ENCODE results near the gene CPS1. TPM values are rescaled to one million over a fixed set of nuclear protein-coding genes. Genes with fewer than 3 reads are reported as not detected.

CPS1 gene
- total and polyA plus RNA-seq, 3 donors from 2014 or later = 17.2 to 22.5 (median 21.6) TPM

DNA sequence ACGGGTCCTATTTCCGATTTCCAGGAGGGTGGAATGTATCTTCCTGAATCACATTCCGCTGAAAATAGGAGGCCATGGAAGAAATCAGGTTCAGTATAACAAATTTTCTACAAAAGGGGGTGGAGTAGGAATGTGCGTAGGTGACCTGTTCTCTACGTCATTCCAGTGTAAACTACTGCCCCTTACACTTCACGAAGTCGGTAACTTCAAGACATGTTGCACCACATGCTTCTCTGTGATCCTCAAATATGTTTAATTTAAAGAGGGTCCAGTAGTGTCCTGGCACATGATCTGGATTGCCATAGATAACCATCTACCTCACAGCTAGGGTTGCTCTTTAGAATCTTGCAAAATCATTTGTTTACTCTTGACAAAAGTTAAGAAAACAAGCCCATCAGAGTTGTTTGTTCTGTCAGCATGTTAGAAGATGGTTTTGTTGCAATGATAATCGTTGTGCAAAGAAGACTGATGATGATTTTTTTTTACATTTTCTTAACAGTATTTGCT is 7.5 kb upstream of the CPS1 start:
- no peak overlapping the region for H3K27ac ChIP-seq
- no peak overlapping the region for H3K4me3 ChIP-seq
- no peak for TF ChIP-seq POLR2A (IDR thresholded peaks at IDR 0.05)
- TF ChIP-seq CTCF (IDR thresholded peaks at IDR 0.05) = no peak
- 87 to 93% methylated on average over 8 of the region's 8 CpGs for WGBS, 2 donors
- H3K4me1 ChIP-seq = no peaks in the 10 kb centered on the region
- intact Hi-C loops (cut with DNase I; ENCODE audit: low total_unique reads) = no loop called here
- DNase-seq = no peak
- H3K27me3 ChIP-seq = no peaks in the 10 kb centered on the region
- no peaks in the 10 kb centered on the region for H3K36me3 ChIP-seq (ENCODE audit: low read depth, missing control alignments)
- no peaks in the 10 kb centered on the region for H3K9me3 ChIP-seq

- 66 to 73% methylated on average over 2 of the region's 2 CpGs for WGBS, 2 donors
- TF ChIP-seq CTCF (IDR thresholded peaks at IDR 0.05) (no peak), POLR2A (IDR thresholded peaks at IDR 0.05) (no peak)
Observed at GRCh38 chr2:210551001-210551400, 5.4 kb upstream of the CPS1 start.

DNA sequence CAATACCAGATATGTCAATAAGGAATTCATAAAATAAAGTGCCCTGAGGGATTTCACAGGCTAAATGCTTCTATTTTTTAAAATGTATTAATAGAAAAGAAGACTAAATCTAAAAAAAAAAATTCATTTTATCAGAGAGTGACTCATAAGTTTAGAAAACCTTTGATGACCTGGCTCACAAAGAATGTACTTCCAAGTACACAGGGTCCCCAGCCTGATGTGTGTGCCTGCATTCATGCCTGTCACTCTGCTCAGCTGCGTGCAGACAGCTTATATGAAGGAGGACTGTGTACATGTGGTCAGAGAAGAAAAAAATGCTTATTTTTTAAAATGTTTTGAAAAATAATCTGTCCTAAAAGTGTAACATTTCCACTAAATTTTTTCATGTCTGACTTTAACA is 3.0 kb upstream of the CPS1 start:
- no peaks in the 10 kb centered on the region for H3K9me3 ChIP-seq
- intact Hi-C loops (cut with DNase I; ENCODE audit: low total_unique reads) = no loop called here
- no peak for TF ChIP-seq CTCF (IDR thresholded peaks at IDR 0.05)
- no peak for TF ChIP-seq POLR2A (IDR thresholded peaks at IDR 0.05)
- 57 to 63% methylated on average over 1 of the region's 1 CpG for WGBS, 2 donors
- no peaks in the 10 kb centered on the region for H3K4me1 ChIP-seq
- no peaks in the 10 kb centered on the region for H3K36me3 ChIP-seq (ENCODE audit: low read depth, missing control alignments)
- H3K27ac ChIP-seq = no peak overlapping the region
- DNase-seq = no peak
- no peaks in the 10 kb centered on the region for H3K27me3 ChIP-seq
- no peak overlapping the region for H3K4me3 ChIP-seq

More at GRCh38 chr2:210551001-210551400, 5.4 kb upstream of the CPS1 start:
- no peaks in the 10 kb centered on the region for H3K9me3 ChIP-seq
- intact Hi-C loops (cut with DNase I; ENCODE audit: low total_unique reads) = no loop called here
- no peak overlapping the region for H3K4me3 ChIP-seq
- H3K4me1 ChIP-seq = no peaks in the 10 kb centered on the region
- no peak overlapping the region for H3K27ac ChIP-seq
- H3K36me3 ChIP-seq (ENCODE audit: low read depth, missing control alignments) = no peaks in the 10 kb centered on the region
- H3K27me3 ChIP-seq = no peaks in the 10 kb centered on the region
- DNase-seq = no peak

DNA sequence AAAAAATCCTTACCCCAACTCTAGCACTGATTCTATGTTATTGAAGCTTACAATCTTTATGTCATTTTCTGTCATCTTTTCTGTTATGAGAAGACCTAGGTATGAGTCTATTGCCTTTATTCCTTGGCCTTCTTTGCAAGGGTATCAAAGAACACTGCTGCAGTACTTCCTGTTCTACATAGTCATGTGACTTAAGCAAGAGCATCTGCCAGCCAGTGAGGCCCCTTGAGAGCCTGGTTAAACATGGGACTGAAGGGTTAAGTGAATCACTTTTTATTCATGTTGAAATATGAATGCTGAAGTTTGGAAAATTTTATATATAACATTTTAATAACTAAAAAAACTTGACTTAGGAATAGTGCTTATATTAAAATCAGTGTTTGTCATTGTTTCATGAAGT is 844 bp upstream of the CPS1 start:
- no peak for DNase-seq
- Histone ChIP-seq H3K36me3 (ENCODE audit: low read depth, missing control alignments) (no peaks in the 10 kb centered on the region), H3K4me3 (no peak overlapping the region), H3K27me3 (no peaks in the 10 kb centered on the region), H3K4me1 (no peaks in the 10 kb centered on the region), H3K27ac (no peak overlapping the region), H3K9me3 (no peaks in the 10 kb centered on the region)
- intact Hi-C loops (cut with DNase I; ENCODE audit: low total_unique reads) = no loop called here
- TF ChIP-seq CTCF (IDR thresholded peaks at IDR 0.05) (no peak), POLR2A (IDR thresholded peaks at IDR 0.05) (no peak)

- no peaks in the 10 kb centered on the region for H3K9me3 ChIP-seq
- H3K27me3 ChIP-seq = no peaks in the 10 kb centered on the region
- no peak overlapping the region for H3K4me3 ChIP-seq
- H3K27ac ChIP-seq = no peak overlapping the region
- TF ChIP-seq POLR2A (IDR thresholded peaks at IDR 0.05) = no peak
- TF ChIP-seq CTCF (IDR thresholded peaks at IDR 0.05) = no peak
- no peak for DNase-seq
- H3K4me1 ChIP-seq = no peaks in the 10 kb centered on the region
- intact Hi-C loops (cut with DNase I; ENCODE audit: low total_unique reads) = no loop called here
- no peaks in the 10 kb centered on the region for H3K36me3 ChIP-seq (ENCODE audit: low read depth, missing control alignments)
Observed at GRCh38 chr2:210557721-210558120, 1.3 kb downstream of the CPS1 start.
